ENCODE results near the gene KIAA1328. TPM values are rescaled to one million over a fixed set of nuclear protein-coding genes. Genes with fewer than 3 reads are reported as not detected.

Gene KIAA1328
- total and polyA plus RNA-seq, 3 donors from 2014 or later: 19.9 to 48.7 (median 35.0) TPM

GRCh38 chr18:37274309-37275236, 445.6 kb downstream of the KIAA1328 start:
- H3K36me3 ChIP-seq (ENCODE audit: low read depth, missing control alignments): no peaks in the 10 kb centered on the region
- 36 to 44% methylated on average over 23 to 82 of the region's 82 CpGs for WGBS, 2 donors
- DNase-seq: peak; percentile 15
- intact Hi-C loops (cut with DNase I; ENCODE audit: low total_unique reads): no loop called here
- H3K9me3 ChIP-seq: no peaks in the 10 kb centered on the region
- H3K27ac ChIP-seq: no peak overlapping the region
- no peaks in the 10 kb centered on the region for H3K4me1 ChIP-seq
- peak overlapping the region; percentile 4 to 29 for H3K4me3 ChIP-seq
- TF ChIP-seq CTCF (IDR thresholded peaks at IDR 0.05) (no peak), POLR2A (IDR thresholded peaks at IDR 0.05) (no peak)
- H3K27me3 ChIP-seq: no peaks in the 10 kb centered on the region

- Histone ChIP-seq H3K27me3 (no peaks in the 10 kb centered on the region), H3K27ac (no peak overlapping the region), H3K9me3 (no peaks in the 10 kb centered on the region), H3K4me1 (no peaks in the 10 kb centered on the region), H3K36me3 (ENCODE audit: low read depth, missing control alignments) (no peaks in the 10 kb centered on the region), H3K4me3 (peak overlapping the region; percentile 4 to 29)
- WGBS, 2 donors: 18 to 20% methylated on average over 26 to 31 of the region's 32 CpGs
- intact Hi-C loops (cut with DNase I; ENCODE audit: low total_unique reads): no loop called here
- peak; percentile 19 for DNase-seq
- no peak for TF ChIP-seq CTCF (IDR thresholded peaks at IDR 0.05)
Measured at GRCh38 chr18:37275237-37275741, 446.4 kb downstream of the KIAA1328 start.

- Histone ChIP-seq H3K27ac (no peak overlapping the region), H3K27me3 (no peaks in the 10 kb centered on the region), H3K9me3 (no peaks in the 10 kb centered on the region), H3K4me1 (no peaks in the 10 kb centered on the region), H3K4me3 (no peak overlapping the region), H3K36me3 (ENCODE audit: low read depth, missing control alignments) (no peaks in the 10 kb centered on the region)
- 70 to 85% methylated on average over 4 to 10 of the region's 10 CpGs for WGBS, 2 donors
- TF ChIP-seq POLR2A (IDR thresholded peaks at IDR 0.05) (no peak), CTCF (IDR thresholded peaks at IDR 0.05) (no peak)
- no peak for DNase-seq
- intact Hi-C loops (cut with DNase I; ENCODE audit: low total_unique reads): no loop called here
Measured at GRCh38 chr18:37276111-37276890, 447.4 kb downstream of the KIAA1328 start.

GRCh38 chr18:37277804-37278203, 448.9 kb downstream of the KIAA1328 start:
- H3K27me3 ChIP-seq: no peaks in the 10 kb centered on the region
- no peak overlapping the region for H3K4me3 ChIP-seq
- intact Hi-C loops (cut with DNase I; ENCODE audit: low total_unique reads): no loop called here
- WGBS, 2 donors: 75 to 84% methylated on average over 10 of the region's 10 CpGs
- H3K27ac ChIP-seq: no peak overlapping the region
- H3K9me3 ChIP-seq: no peaks in the 10 kb centered on the region
- H3K4me1 ChIP-seq: no peaks in the 10 kb centered on the region
- DNase-seq: no peak
- no peaks in the 10 kb centered on the region for H3K36me3 ChIP-seq (ENCODE audit: low read depth, missing control alignments)
- TF ChIP-seq CTCF (IDR thresholded peaks at IDR 0.05) (no peak), POLR2A (IDR thresholded peaks at IDR 0.05) (no peak)

Other genes with a start within 250 kb of the KIAA1328 start
- gene TPGS2, start 125 bp upstream of the KIAA1328 start, total RNA-seq: 100 to 1,000 TPM; 338 to 628 TPM
- 546 TPM for gene TPGS2, start 125 bp upstream of the KIAA1328 start, polyA plus RNA-seq (ENCODE audit: insufficient read depth, low read depth, low replicate concordance)